ENCODE results near the gene AFG1L.

AFG1L gene

DNA sequence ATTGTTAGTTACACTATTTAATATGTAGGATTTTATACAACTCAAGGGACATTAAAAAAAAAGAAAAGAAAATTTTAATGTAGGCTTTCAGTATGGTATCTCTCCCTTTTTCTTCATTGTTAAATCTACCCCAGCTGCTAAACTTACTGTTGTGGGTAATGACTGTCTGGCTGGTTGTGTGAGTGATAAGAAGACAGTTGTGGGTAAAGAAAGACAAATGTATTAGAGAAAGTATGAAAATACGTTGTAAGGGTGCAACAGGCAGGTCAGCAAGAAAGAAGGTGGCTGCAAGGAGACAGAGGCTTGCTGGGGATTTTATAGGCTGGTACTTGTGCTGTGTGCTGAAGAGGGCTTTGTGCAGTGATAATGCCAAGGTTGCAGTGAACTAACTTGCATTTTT is 174.5 kb downstream of the AFG1L start:
- FAIRE-seq (no peak), DNase-seq (ENCODE audit: insufficient read length) (no peak)
- TF ChIP-seq POLR2A (IDR thresholded peaks at IDR 0.05; ENCODE audit: low read depth, low read length): no peak
- TF ChIP-seq TAF1 (IDR thresholded peaks at IDR 0.05; ENCODE audit: borderline replicate concordance, low read depth, low read length): no peak
- TF ChIP-seq POLR2AphosphoS5 (IDR thresholded peaks at IDR 0.05; ENCODE audit: low read depth, low read length): no peak

DNA sequence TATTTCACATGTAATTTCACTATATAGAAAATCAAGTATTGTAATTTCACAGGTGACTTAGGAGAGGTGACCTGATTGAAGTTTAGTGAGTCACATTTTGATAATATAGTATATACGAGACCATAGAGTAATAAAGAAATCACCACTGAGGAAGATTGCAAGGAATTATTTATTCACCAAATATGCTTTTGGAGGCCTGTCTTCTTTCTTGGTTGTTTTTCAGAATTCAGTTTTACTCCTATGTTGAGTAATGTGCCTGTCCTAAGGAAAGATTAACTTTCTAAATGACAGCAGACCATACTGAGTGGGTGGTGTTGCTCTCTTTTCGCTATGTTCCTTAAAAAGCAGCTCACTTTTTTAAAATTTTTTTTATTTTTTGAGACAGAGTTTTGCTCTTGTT is 178.3 kb downstream of the AFG1L start:
- no peak for DNase-seq (ENCODE audit: insufficient read length)
- no peak for FAIRE-seq
- TF ChIP-seq TAF1 (IDR thresholded peaks at IDR 0.05; ENCODE audit: borderline replicate concordance, low read depth, low read length) (no peak), POLR2A (IDR thresholded peaks at IDR 0.05; ENCODE audit: low read depth, low read length) (no peak), POLR2AphosphoS5 (IDR thresholded peaks at IDR 0.05; ENCODE audit: low read depth, low read length) (no peak)

DNA sequence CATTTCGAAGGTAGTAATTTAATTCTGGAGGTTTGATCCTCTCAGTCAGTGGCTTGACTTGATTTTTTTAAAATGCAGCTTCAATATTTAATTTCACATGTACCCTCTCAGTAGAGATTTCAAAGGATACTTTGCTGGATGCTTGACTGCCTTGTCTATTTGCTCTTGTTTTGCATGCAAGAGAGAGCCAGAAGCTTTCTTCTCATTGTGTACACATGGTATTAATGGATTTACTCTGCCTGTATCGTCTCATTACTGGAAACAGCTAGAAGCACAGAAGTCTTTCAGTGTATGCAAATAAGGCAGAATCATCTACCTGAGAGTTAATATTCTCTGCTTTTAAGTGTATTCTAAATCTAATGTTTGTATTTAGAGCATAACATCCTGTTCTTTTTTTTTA is 181.5 kb downstream of the AFG1L start:
- DNase-seq (ENCODE audit: insufficient read length) (no peak), FAIRE-seq (no peak)
- TF ChIP-seq POLR2AphosphoS5 (IDR thresholded peaks at IDR 0.05; ENCODE audit: low read depth, low read length) (no peak), POLR2A (IDR thresholded peaks at IDR 0.05; ENCODE audit: low read depth, low read length) (no peak), TAF1 (IDR thresholded peaks at IDR 0.05; ENCODE audit: borderline replicate concordance, low read depth, low read length) (no peak)

DNA sequence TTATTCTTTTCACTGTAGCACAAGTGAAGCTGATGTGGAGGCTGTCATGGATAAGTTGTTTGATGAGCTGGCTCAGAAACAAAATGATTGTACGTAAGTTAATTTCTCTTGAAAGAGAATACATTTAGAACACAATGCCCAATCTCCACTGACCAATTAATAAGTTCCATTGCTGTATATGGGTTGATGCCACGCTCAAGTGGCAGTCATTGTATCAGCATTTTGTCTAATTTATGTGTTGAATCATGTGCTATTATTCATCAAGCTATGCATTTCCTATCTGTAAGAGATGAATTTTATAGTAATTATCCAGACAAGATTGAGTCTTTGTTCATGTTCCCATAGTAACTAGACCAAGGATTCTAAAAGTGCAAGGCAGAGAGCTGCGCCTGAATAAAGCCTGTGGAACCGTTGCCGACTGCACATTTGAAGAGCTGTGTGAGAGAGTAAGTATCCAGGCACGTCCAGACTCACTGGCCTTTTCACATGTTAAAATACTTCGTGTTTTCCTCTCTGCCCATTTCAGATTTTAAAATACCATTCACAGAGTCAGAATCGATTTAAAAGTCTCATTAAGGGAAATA is 182.1 kb downstream of the AFG1L start:
- no peak for DNase-seq (ENCODE audit: insufficient read length)
- TF ChIP-seq POLR2A (IDR thresholded peaks at IDR 0.05; ENCODE audit: low read depth, low read length): no peak
- FAIRE-seq: no peak

DNA sequence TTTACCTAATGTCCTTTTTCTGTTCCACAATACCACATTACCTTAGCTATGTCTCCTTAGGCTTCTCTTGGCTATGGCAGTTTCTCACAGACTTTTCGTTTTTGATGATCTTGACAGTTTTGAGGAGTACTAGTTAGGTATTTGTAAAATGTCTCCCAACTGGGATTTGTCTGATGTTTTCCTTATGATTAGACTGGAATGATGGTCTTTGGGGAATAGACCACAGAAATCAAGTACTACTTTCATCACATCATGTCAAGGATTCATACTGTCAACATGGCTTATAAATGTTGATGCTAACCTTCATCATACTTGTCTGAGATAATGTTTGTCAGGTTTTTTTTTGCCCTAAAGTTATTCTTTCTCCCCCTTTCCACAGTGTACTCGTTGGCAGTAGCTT is 187.7 kb downstream of the AFG1L start:
- TF ChIP-seq TAF1 (IDR thresholded peaks at IDR 0.05; ENCODE audit: borderline replicate concordance, low read depth, low read length) (no peak), POLR2AphosphoS5 (IDR thresholded peaks at IDR 0.05; ENCODE audit: low read depth, low read length) (no peak), POLR2A (IDR thresholded peaks at IDR 0.05; ENCODE audit: low read depth, low read length) (no peak)
- DNase-seq (ENCODE audit: insufficient read length): no peak
- FAIRE-seq: no peak

DNA sequence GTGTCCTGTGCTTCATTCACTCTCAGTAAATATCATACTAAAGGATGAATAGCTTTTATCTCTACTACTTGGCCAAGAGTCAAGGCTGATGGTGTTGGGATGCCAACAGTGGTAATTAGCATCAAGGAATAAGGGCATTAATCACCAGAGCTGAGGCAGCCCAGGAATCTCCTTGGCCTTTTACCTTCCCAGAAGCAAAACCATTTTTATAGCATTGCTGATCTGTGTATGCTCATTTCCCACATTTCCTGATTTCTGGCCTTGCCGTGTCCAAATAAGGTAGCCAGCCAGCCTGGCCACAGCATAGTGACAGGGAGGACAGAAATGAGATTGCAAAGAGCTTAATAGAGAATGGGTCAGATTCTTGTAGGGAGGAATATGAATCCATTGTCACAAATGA is 189.2 kb downstream of the AFG1L start:
- TF ChIP-seq POLR2A (IDR thresholded peaks at IDR 0.05; ENCODE audit: low read depth, low read length) (no peak), TAF1 (IDR thresholded peaks at IDR 0.05; ENCODE audit: borderline replicate concordance, low read depth, low read length) (no peak), POLR2AphosphoS5 (IDR thresholded peaks at IDR 0.05; ENCODE audit: low read depth, low read length) (no peak)
- no peak for FAIRE-seq
- no peak for DNase-seq (ENCODE audit: insufficient read length)

DNA sequence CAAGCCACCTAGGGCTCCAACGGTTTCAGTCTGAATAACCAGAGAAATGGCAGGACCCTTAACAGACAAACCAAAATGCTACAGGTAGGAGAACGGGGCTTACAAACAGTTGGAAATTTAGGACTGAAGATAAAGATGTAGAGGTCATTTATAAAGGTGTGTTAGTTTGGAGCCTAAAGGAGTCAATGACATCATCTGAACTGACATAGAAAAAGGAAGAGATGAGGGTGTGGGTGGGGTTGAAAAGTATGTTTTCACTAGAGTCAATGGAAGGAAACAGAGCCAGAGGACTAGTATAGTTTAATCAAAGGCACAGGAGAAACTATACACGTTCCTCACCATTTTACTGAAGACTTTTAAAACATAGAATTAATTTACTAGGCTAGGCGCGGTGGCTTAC is 194.8 kb downstream of the AFG1L start:
- TF ChIP-seq POLR2AphosphoS5 (IDR thresholded peaks at IDR 0.05; ENCODE audit: low read depth, low read length): no peak
- DNase-seq (ENCODE audit: insufficient read length): no peak
- FAIRE-seq: no peak

DNA sequence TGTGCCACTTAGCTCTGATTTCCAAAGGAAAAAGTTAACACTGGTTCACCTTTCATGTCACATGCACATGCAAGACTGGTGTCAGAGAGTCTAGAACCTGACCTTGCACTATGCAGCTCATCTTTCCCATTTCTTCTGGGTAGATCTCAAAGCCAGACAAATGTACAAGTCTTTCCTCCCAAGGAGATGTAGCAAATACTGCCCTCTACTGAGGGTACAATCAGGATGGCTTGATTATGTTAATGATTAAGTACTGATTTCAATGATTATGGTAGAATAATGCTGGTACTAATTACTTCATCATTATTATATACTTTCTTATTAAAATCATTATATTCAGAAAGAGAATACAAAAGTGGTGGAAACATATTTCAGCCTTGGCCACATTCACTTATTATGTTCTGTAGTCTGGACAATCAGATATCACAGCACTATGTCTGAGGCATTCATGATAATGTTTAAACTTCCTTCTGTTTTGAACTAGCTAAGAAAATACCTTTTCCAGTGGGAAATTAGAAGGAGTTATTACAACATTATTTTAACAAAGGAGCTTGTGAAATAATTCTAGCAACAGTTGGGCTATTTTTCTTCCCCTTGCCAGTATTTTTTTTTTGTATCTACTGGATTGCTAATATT is 197.4 kb downstream of the AFG1L start:
- DNase-seq (ENCODE audit: insufficient read length) (no peak), FAIRE-seq (peak; percentile 72)
- no peak for TF ChIP-seq POLR2AphosphoS5 (IDR thresholded peaks at IDR 0.05; ENCODE audit: low read depth, low read length)

DNA sequence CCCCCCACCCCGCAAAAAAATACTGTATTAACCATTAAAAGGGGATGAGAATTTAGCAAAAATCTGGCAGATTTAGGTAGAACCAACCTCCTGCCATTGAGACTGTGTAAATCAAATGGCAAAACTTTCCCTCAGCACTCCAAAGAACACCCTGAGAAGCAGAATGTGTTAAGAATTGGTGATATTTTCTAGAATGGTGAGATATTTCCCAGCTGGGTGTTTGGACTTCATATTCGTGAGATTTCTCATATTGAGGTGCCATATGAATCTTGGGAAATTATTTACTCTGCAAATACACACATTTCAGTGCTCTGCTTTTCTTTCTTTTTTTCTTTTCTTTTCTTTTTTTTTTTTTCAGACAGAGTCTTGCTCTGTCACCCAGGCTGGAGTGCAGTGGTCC is 199.6 kb downstream of the AFG1L start:
- DNase-seq (ENCODE audit: insufficient read length): no peak
- no peak for TF ChIP-seq POLR2AphosphoS5 (IDR thresholded peaks at IDR 0.05; ENCODE audit: low read depth, low read length)
- TF ChIP-seq TAF1 (IDR thresholded peaks at IDR 0.05; ENCODE audit: borderline replicate concordance, low read depth, low read length): no peak
- no peak for TF ChIP-seq POLR2A (IDR thresholded peaks at IDR 0.05; ENCODE audit: low read depth, low read length)
- FAIRE-seq: no peak

DNA sequence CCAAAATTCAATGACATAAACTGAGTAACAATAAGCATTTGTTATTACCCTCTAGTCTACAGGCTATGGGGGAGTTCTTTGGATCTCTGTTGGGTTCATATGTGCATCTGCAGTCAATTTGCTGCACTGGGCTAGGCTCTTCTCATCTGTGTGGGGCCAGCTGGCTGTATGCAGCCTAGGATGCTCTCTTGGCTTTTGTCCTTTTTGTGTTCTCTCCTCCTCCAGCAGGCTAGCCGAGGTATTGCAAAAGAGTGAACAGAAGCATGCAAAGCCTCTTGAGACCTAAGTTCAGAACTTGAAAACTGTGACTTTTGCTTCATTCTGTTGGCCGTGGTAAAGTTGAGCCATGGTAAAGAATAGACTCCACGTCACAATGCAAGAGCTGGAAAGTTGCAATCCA is 203.0 kb downstream of the AFG1L start:
- TF ChIP-seq POLR2AphosphoS5 (IDR thresholded peaks at IDR 0.05; ENCODE audit: low read depth, low read length): no peak
- no peak for TF ChIP-seq POLR2A (IDR thresholded peaks at IDR 0.05; ENCODE audit: low read depth, low read length)
- TF ChIP-seq TAF1 (IDR thresholded peaks at IDR 0.05; ENCODE audit: borderline replicate concordance, low read depth, low read length): no peak
- no peak for DNase-seq (ENCODE audit: insufficient read length)
- no peak for FAIRE-seq

DNA sequence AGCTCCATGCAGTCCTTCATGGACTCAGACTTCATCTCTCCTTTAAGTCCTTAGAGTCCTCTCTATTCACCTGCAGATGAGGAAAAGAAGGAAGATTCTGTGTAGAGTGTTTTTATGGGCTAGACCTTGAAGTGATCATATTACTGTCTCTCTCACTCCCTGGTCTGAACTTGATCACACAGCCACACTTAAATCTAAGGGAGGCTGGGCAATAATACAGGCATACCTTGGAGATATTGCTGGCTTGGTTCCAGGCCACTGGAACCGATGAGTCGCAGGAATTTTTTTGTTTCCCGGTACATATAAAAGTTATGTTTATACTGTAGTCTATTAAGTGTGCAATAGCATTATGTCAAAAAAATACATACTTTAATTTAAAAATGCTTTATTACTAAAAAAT is 206.7 kb downstream of the AFG1L start:
- DNase-seq (ENCODE audit: insufficient read length): no peak
- FAIRE-seq: no peak

DNA sequence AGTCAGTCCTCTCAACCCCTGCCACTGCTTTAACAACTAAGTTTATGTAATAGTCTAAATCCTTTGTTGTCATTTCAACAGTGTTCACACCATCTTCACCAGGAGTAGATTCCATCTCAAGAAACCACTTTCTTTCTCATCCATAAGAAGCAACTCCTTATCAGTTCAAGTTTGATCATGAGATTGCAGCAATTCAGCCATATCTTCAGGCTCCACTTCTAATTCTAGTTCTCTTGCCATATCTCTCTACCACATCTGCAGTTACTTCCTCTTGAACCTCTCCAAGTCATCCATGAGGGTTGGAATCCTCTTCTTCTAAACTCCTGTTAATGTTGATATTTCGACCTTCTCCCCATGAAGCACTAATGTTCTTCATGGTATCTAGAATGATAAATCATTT is 208.0 kb downstream of the AFG1L start:
- TF ChIP-seq TAF1 (IDR thresholded peaks at IDR 0.05; ENCODE audit: borderline replicate concordance, low read depth, low read length): no peak
- TF ChIP-seq POLR2A (IDR thresholded peaks at IDR 0.05; ENCODE audit: low read depth, low read length): no peak
- no peak for TF ChIP-seq POLR2AphosphoS5 (IDR thresholded peaks at IDR 0.05; ENCODE audit: low read depth, low read length)
- DNase-seq (ENCODE audit: insufficient read length) (no peak), FAIRE-seq (no peak)

More for the DNA sequence above, 206.7 kb downstream of the AFG1L start:
- TF ChIP-seq POLR2AphosphoS5 (IDR thresholded peaks at IDR 0.05; ENCODE audit: low read depth, low read length): no peak
- TF ChIP-seq TAF1 (IDR thresholded peaks at IDR 0.05; ENCODE audit: borderline replicate concordance, low read depth, low read length): no peak
- TF ChIP-seq POLR2A (IDR thresholded peaks at IDR 0.05; ENCODE audit: low read depth, low read length): no peak

DNA sequence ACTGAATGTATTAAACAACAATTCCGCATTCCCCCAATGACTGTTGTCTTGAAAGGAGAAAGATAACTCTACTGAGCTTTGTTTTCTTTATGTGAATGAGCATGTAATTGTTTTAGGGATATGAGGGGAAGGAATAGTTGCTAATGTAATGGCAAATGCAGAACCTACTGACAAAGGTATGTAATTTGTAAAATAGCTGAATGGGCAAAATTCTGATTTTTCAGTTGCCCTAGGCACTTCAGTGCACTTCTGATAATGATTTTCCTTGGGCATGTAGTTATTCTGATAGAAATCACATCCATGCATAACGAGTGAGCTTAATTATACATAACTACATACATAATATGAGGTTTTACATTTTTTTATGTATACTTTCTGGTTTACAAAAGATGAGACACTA is 212.5 kb downstream of the AFG1L start:
- DNase-seq (ENCODE audit: insufficient read length) (no peak), FAIRE-seq (no peak)
- TF ChIP-seq TAF1 (IDR thresholded peaks at IDR 0.05; ENCODE audit: borderline replicate concordance, low read depth, low read length) (no peak), POLR2AphosphoS5 (IDR thresholded peaks at IDR 0.05; ENCODE audit: low read depth, low read length) (no peak), POLR2A (IDR thresholded peaks at IDR 0.05; ENCODE audit: low read depth, low read length) (no peak)
